HG03460 (cell line): ENCODE measurements around the gene SOWAHD.
"Not testable (repeated sequence)": the region's sequence is repeated elsewhere in the genome, so short reads cannot be mapped to it uniquely, and the experiment has no call there.

Experiments used
- ATAC-seq: cut with Tn5 transposase; IDR thresholded peaks from one replicate; pipeline ENCODE4 v1.9.1; 2021; ENCODE audit not compliant: unreplicated experiment

Gene SOWAHD, protein sequence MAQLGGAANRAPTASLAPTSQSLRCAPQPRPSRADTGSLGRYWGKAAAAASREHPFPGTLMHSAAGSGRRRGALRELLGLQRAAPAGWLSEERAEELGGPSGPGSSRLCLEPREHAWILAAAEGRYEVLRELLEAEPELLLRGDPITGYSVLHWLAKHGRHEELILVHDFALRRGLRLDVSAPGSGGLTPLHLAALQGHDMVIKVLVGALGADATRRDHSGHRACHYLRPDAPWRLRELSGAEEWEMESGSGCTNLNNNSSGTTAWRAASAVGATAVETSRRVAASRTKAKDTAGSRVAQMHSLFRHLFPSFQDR

DNA sequence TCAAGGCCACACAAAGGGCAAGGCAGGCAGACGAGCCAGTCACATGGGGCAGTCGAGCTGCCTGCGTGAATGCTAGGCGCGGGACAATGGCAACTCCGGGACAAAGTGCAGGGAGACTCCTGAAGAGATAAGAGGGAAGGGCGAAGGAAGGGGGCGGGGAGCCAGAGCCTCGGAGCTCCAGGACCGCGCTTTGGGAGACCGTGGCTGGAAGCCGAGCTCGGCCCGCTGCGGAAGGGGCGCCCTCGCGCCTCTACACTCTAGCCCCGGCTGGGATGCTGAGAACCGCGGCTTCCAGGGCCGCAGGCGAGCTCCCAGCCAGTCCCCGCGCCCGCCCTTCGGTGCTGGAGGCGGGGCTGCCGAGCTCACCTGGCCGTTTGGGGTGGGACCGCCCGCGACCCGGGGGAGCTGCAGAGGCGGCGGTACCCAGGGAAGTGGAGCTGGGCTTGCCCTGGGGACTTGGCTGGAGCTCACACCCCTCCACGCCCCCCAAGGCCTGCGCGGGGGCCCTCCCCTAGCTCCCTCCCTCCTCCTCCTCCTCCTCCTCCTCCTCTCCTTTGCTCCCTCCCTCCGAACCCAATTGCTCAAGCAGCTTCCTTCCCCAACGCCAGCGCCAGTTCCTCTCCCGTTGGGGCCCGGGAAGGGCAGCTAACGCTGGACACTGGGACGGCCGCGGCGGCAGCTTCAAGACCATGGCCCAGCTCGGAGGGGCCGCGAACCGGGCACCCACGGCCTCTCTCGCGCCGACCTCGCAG is at the start of gene SOWAHD:
SOWAHD (plus strand) TSS at position 610 of the 752 bp plus-strand sequence; CDS start at position 690, 80 bp downstream.
- ATAC-seq, result no peak

DNA sequence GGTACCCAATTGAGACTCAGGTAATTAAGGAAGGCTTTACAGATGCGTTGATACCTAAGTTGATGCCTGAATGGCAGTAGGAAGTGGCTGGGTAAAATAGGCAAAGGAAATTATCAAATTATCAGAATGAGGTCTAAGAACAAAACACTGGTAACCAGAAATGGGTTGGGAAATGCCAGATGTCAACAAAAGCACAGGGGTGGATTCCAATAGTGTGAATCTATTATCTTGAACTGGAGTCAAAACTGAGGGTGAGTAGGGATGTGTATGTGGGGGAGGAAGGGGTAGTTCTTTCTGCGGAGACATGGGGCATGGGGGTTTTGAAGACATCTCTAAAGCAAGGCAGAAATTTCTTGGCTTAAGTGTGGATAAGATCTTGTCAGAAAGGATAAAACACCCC is 49.5 kb upstream of the SOWAHD start:
- ATAC-seq, result no peak

DNA sequence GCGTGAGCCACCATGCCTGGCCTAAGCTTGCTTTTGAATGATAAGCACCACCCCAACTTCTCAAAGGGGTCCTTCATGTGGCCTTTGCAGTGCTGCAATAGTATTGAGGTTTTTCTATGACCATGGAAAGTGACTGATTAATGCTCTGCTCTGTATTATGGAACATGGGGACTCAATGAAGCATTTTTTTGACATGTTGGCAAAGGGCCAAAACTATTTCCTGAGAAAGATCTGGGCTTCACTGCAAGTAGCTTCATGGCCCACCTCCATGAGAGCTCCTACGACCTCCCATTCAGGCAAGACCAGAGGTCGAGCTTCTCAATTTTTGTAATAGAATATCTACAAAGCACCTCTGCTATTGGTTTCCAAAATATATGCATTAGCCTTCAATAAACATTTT is 48.8 kb upstream of the SOWAHD start:
- no peak for ATAC-seq

DNA sequence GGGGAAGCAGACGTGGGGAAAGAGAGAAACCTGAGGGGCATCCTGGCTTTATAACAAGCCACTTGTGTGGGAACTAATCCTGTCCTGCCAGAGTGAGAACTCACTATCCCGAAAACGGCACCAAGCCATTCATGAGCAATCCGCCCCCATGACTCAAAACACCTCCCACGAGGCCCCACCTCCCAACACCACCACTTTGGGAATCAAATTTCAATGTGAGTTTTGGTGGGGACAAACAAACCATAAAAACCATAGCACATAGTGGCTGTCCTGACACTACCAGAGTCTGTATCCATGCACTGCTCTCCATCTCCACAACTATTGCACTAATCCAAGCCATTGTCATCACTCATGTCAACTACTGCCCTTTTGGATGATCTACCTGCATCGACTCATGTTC is 36.9 kb upstream of the SOWAHD start:
- no peak for ATAC-seq

DNA sequence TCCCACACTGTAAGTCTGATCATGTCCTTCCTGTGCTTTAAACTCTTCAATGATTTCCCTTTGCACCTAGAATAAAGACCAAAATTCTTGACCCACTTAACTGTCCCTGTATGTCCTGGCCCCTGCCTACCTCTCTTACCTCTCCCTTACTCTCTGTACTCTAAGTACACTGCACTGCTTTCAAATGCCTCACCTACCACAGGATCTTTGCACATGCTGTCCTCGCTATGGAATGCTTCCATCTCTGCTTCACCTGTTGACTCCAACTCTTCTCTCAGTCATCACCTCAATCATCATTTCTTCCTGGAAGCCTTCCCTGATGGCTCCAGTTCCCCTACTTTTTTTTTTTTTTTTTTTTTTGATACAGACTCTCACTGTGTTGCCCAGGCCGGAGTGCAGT is 36.5 kb upstream of the SOWAHD start:
- no peak for ATAC-seq

DNA sequence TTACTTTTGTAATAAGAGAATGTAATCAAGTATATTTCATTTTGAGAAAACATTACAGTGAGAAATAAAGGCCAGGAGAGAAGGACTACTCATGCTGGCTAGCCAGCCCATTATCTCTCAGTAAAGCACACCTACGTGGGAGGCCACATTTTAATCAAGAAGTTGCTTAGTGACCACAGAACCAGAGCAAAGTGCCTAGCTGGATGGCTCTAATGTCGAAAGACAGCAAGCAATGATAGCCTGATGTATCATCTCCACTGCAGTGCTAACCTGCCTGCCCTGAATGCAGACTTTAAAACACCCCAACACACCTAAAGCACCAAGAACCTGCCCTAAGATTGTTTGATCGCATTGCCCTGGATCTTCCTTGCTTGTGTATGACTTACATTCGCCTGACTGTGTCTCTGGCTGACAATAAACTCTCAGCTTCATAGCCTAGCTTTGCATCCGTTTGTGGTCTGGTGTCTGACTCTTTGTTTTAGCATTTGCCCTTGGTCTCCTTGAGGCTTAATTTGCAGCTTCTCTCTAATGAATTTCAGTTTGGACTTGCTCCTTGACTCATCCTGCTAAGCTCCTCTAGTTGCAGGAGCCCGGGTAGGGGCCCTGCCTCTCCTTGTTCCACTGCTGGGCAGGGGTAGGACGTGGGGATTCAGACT is 31.4 kb upstream of the SOWAHD start:
- no peak for ATAC-seq

DNA sequence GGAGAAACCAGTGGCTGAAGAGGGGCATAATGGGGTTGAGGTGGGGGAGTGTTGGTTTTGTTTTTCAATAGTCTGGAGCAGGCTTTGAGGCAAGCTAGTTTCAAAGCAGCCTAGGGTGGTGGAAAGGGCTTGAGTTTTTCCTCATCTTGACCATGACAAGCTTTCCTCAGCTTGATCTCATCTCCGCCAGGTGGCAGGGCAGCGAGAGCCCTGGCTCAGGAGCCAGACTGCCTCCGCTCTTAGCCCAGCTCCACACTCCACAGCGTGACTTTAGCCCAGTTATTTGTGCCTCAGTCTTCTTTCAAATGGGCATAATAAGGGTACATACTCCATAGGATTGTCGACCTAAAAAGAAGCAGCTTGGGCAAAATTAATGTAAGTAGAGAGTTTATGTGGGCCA is 29.9 kb upstream of the SOWAHD start:
- no peak for ATAC-seq

DNA sequence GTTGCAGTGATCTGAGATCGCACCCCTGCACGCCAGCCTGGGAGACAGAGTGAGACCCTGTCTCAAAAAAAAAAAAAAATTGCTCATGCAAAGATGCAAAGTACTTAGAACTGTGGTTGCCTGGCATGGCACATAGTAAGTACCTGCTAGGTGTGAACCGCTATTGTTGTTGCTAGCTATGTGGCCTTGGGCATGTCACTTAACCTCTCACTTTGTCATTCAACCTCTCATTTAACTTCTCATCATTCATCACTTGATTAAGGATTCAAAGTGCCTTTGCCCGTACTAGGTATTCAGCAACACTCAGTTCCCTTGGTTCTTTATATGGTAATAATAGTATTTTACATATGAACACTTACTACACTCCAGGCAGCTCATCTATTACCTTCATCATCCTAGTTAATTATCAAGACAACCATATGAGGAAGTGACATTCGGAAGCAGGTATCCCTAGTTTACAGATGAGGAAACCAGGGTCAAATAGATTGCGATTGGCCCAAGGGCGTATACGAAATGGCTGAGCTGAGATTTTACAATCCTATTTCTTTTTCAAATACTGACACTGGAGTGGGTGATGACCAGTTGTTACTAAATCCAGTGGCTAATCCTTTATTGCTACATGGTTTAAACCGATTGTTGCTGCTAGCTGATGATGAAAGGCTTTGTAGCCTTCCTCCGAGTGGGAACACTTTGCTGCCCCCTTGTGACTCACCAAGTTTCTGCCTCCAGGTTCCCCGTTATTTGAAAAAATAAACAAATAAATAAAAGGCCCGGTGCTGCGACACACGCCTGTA is 28.8 kb upstream of the SOWAHD start:
- ATAC-seq, result no peak

DNA sequence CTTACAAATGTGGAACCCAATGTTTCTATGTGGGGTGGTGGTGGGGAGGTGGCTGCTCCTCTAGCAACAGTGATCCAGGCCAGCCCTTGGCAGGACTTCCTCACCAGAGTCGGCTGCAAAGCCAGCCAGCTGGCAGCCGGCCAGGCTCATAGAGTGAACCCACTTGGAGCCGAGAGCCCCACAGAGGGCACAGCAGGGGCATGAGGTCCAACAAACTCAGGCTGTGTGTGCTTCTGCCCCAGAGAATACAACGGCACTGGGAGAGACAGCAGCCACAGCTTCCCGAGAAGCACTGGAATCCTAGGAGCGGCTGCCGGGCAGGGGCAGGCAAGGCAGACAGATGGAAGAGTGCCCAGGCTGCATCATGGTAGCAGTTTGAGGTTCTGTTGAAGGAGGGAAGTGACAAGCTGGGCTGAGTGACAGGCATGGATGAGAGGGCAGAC is 23.5 kb upstream of the SOWAHD start:
- ATAC-seq, result no peak

DNA sequence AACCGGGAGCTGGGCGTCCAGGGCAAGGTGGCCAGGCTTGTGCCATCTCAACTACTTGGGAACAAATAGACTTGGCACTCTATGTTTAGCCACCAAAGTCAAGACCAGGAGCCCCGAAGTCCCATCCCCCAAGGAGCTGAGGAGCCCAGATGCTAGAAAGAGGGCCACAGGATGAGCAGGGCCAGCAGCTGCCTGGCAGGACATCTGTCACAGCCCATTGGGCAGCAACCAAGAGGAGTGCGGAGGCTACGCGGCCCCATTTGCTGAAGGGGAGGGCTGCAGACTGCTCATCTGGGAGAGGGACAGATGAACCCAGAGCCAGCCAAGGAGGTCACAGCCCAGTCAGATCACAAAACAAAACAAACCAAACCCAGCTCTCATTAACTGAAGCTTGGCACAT is 22.9 kb upstream of the SOWAHD start:
- ATAC-seq, result no peak

DNA sequence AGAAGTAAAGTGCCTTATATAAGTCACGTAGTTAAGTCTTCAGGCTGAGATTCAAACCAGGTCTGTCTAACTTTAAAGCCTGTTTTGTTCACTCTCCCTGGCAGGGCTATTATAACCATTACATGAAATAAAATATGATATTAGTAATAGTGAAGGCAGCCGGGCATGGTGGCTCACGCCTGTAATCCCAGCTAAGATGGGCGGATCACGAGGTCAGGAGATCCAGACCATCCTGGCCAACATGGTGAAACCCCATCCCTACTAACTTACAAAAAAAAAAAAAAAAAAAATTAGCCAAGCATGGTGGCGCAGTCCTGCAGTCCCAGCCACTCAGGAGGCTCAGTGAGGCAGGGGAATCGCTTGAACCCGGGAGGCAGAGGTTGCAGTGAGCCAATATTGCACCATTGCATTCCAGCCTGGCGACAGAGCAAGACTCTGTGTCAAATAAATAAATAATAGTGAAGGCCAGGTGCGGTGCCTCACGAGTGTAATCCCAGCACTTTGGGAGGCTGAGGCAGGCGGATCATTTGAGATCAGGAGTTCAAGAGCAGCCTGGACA is 22.1 kb upstream of the SOWAHD start:
- no peak for ATAC-seq

DNA sequence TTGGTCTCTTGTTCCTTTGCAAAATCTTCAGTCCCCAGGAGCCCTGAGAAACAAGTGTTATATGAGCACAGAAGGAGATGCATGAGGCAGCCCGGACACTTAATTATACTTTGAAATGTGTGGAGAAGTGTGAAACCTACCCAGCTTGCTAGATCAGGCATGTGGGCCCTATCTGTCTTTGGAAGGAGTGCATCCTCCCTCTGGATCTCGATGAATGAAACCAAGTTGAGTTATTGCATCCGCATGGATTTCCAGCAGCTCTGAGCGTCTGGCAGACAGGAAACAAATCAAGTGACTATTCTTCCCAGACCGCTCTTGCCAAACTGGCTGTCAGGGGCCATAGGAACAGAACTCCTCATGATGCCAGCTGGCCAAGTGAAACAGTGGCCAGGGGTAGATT is 19.6 kb upstream of the SOWAHD start:
- ATAC-seq, result no peak

DNA sequence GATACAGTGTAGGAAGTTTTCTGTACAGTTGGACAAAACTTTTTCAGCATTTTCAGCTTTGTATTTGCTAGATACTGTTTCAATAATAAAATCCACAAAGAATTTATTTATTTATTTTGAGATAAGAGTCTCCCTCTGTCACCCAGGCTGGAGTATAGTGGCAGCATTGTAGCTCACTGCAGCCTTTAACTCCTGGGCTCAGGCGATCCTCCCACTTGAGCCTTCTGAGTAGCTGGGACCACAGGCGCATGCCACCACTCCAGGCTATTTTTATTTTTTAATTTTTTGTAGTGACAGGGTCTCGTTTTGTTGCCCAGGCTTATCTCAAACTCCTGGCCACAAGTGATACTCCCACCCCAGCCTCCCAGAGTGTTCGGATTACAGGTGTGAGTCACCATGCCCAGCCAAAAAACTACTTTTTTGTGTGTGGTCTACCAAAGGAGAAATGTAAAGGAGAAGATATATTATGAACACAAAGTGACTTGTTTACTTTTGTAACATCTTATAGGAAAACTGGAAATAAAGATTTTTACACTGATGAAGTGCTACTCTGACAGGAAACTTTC is 13.0 kb upstream of the SOWAHD start:
- no peak for ATAC-seq

DNA sequence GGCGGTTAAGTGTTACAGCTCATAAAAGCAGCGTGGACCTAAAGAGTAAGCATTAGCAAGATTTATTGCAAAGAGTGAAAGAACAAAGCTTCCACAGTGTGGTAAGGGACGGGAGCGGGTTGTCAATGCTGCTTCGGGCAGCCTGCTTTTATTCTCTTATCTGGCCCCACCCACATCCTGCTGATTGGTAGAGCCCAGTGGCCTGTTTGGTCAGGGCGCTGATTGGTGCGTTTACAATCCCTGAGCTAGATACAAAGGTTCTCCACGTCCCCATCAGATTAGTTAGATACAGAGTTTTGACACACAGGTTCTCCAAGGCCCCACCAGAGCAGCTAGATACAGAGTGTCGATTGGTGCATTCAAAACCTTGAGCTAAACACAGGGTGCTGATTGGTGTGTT is 8.3 kb upstream of the SOWAHD start:
- not testable (repeated sequence) for ATAC-seq

DNA sequence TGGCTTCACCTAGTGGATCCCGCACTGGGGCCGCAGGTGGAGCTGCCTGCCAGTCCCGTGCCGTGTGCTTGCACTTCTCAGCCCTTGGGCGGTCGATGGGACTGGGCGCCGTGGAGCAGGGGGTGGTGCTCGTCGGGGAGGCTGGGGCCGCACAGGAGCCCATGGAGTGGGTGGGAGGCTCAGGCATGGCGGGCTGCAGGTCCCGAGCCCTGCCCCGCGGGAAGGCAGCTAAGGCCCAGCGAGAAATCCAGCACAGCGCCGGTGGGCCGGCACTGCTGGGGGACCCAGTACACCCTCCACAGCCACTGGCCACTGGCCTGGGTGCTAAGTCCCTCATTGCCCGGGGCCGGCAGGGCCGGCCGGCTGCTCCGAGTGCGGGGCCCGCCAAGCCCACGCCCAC is 7.6 kb upstream of the SOWAHD start:
- not testable (repeated sequence) for ATAC-seq

DNA sequence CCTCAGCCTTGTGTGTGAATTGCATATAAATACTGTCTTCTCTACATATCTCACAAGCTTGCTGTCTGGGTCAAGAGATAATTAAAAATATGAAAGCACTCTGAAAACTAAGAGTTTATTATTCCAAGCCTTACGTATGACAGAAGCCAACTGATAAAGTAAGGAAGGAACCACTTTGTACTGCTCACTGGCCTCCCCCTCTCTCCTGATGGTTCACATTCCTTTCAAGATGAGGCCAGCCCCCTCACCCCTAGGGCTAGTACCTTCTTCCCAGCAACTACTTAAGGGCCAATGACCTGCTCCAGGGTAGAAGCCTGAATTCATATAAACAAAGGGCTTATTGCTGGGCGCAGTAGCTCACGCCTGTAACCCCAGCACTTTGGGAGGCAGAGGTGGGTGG is 5.4 kb upstream of the SOWAHD start:
- no peak for ATAC-seq

DNA sequence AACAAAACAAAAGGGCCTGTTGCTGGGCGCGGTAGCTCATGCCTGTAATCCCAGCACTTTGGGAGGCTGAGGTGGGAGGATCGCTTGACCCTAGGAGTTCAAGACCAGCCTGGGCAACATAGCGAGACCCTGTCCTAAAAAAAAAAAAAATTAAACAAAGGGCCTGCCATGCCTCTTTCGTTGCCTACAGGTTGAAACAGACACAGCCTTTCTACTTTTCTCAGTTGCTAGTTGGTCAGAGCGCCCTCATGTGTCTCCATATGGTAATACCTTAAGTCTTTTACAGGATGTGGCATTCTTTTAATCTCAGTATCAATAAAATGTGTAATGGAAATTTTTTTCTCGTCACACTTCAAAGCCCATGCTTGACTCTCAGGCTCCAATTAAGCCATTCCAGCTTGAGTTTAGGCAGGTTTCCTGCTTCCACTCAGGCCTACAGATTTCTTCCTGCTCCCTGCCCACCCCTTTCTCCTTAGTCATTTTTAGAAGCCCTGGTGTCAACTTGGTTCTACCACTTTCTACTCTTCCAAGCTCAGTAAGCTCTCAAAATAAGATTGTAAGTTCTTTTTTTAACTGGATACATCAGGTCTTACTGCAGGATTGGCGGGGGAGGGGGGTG is 4.6 kb upstream of the SOWAHD start:
- ATAC-seq, result no peak

DNA sequence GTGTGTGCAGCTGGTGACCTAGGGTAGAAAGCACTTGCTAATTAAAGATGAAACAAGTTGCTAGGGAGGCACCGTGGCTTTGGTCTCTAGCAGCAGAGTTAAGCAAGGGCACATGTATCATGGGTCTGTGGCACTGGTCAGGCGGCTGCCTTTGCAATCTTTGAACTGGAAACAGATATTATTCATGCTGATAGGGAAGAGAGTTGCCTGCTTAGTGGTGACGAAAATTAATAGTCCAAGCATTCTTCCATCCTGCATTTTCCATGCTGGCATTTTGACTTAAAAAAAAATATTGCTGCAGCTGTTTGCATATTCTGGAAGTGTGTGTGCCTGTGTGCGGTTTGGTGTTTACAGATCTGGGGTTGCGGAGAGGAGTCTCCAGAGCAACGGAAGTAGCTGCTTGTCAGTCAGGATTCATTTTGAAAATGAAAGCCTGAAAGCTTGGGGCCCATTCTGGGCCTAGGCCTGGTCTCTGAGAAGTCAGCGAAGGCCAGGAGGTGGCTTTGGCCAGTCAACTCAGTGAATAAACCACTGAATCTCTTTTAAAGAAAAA is 2.3 kb upstream of the SOWAHD start:
- ATAC-seq, result peak; percentile 59

DNA sequence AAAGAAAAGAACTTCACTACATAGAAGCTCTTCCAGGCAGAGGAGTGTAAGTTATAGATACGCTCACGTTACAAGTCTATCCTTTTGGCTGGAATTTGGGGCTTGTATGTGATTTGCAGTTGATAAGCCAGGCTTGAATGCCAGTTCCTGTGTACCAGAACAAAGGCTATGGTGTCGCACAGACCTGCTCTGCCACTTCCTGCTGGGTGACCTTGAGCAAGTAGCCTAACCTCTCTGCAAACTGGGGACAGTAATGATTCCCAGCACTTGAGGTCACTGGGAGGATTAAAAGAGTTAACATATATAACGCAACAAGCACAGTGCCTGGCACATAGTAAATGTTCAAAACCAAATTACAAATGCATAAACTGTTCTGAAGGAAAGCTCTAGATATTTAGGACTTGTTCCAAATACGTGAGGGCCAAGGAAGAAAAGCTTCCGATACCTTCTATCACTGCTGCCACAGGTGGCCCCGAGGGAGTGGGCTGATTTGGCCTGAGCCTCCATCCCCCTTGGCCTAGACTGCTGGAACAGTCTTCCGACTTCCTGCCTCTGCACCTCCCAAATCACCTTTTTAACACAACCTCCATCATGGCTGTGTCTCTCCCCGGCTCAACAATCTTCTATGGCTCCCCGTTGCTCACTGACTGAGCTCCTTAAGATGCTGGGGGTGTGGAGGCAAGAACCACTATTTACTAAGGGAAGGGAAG is 1.3 kb upstream of the SOWAHD start:
- no peak for ATAC-seq
